ENCODE measurements around the gene KIF1B. TPM values are rescaled to one million over a fixed set of nuclear protein-coding genes. Genes with fewer than 3 reads are reported as not detected.

The KIF1B gene
- total and polyA plus RNA-seq, 10 of the 15 experiments (the other 5 are each of a cell fraction or from before 2014, with no cell fraction given): 2.1 to 16.5 (median 8.7) TPM

DNA sequence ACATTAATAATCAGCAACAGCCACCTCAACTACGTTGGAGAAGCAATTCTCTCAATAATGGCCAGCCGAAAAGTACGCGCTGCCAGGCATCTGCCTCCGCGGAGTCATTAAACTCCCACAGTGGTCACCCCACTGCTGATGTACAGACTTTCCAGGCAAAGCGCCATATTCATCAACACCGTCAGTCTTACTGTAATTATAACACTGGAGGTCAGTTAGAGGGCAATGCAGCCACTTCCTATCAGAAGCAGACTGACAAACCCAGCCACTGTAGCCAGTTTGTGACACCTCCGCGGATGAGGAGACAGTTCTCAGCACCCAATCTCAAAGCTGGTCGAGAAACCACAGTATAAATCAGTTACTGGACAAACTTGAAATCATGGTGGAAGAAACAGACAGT, 93.9 kb downstream of the KIF1B start:
- H3K27me3 ChIP-seq (replicated peaks in 1 of 2; ENCODE audit: control insufficient read depth in 2 of 2, insufficient read depth in 2 of 2, low read length in 1 of 2): no peaks in the 10 kb centered on the region
- in situ Hi-C loops (cut with MboI): no loop called here
- POLR2A ChIA-PET: interaction anchor here (1.0 kb wide), 1 partner anchor 10 kb away, joined by 4 read pairs; no protein-coding TSS in a partner anchor
- H3K9me3 ChIP-seq (replicated peaks; ENCODE audit: control insufficient read depth, insufficient read depth, low read length): no peaks in the 10 kb centered on the region
- no peak overlapping the region for H3K27ac ChIP-seq (ENCODE audit: control insufficient read depth, insufficient read depth)
- H3K4me2 ChIP-seq (ENCODE audit: control insufficient read depth, insufficient read depth): no peak overlapping the region
- no peak for ATAC-seq
- intact Hi-C loops (cut with micrococcal nuclease; ENCODE audit: unreplicated experiment): no loop called here
- no peak for DNase-seq (ENCODE audit: low read depth, low spot score)
- no TSS peak for BruUV-seq (replicated peaks)
- H3K36me3 ChIP-seq (ENCODE audit: control insufficient read depth in 2 of 2, insufficient read depth in 2 of 2, low read length in 1 of 2): peaks cover 0 to 5% of the 10 kb centered on the region in 2 experiments; a peak in 2 of 4 replicates
- no peak for FAIRE-seq
- SMC1A ChIA-PET (ENCODE audit: uncharacterized antibody, unreplicated experiment): interaction anchor here (2.4 kb wide), 1 partner anchor 20 kb away, joined by 9 read pairs; no protein-coding TSS in a partner anchor
- no peak overlapping the region for H3K9ac ChIP-seq (ENCODE audit: control insufficient read depth, insufficient read depth, low read length)
- no peaks in the 10 kb centered on the region for H3K79me2 ChIP-seq (ENCODE audit: control insufficient read depth, insufficient read depth, low read length)
- H4K20me1 ChIP-seq (ENCODE audit: control insufficient read depth, insufficient read depth): no peaks in the 10 kb centered on the region
- H2AFZ ChIP-seq (ENCODE audit: control insufficient read depth, low read depth, low read length): no peak overlapping the region
- H3K4me1 ChIP-seq (ENCODE audit: control insufficient read depth, insufficient read depth, low read length): peaks cover 6% of the 10 kb centered on the region
- whole genome bisulfite sequencing (ENCODE audit: insufficient coverage, insufficient replicate concordance, low lambda C conversion rate, missing lambda C conversion rate): 89% methylated on average over 11 of the region's 11 CpGs
- CTCF ChIA-PET: interaction anchor here (0.5 to 0.9 kb wide), 3 partner anchors 10 to 767 kb away, joined by 3 to 4 read pairs (median 4); no protein-coding TSS in a partner anchor
- H3K4me3 ChIP-seq: no peak overlapping the region
- RAD21 ChIA-PET (ENCODE audit: unreplicated experiment): interaction anchor here (1.6 kb wide), 1 partner anchor 95 kb away, joined by 5 read pairs; the partner anchor contains the start of gene KIF1B
- TF ChIP-seq, protein P1, sequence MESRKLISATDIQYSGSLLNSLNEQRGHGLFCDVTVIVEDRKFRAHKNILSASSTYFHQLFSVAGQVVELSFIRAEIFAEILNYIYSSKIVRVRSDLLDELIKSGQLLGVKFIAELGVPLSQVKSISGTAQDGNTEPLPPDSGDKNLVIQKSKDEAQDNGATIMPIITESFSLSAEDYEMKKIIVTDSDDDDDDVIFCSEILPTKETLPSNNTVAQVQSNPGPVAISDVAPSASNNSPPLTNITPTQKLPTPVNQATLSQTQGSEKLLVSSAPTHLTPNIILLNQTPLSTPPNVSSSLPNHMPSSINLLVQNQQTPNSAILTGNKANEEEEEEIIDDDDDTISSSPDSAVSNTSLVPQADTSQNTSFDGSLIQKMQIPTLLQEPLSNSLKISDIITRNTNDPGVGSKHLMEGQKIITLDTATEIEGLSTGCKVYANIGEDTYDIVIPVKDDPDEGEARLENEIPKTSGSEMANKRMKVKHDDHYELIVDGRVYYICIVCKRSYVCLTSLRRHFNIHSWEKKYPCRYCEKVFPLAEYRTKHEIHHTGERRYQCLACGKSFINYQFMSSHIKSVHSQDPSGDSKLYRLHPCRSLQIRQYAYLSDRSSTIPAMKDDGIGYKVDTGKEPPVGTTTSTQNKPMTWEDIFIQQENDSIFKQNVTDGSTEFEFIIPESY (IDR thresholded peaks at IDR 0.05): peak; percentile 82
- no peak for TF ChIP-seq CHD2 (IDR thresholded peaks at IDR 0.05; ENCODE audit: borderline replicate concordance, low read depth, low read length)
- TF ChIP-seq, protein P2, sequence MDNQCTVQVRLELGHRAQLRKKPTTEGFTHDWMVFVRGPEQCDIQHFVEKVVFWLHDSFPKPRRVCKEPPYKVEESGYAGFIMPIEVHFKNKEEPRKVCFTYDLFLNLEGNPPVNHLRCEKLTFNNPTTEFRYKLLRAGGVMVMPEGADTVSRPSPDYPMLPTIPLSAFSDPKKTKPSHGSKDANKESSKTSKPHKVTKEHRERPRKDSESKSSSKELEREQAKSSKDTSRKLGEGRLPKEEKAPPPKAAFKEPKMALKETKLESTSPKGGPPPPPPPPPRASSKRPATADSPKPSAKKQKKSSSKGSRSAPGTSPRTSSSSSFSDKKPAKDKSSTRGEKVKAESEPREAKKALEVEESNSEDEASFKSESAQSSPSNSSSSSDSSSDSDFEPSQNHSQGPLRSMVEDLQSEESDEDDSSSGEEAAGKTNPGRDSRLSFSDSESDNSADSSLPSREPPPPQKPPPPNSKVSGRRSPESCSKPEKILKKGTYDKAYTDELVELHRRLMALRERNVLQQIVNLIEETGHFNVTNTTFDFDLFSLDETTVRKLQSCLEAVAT (IDR thresholded peaks at IDR 0.05): 0 out of 2 replicates have a peak, but pooled peaks have one; percentile 26
- TF ChIP-seq, protein P3, sequence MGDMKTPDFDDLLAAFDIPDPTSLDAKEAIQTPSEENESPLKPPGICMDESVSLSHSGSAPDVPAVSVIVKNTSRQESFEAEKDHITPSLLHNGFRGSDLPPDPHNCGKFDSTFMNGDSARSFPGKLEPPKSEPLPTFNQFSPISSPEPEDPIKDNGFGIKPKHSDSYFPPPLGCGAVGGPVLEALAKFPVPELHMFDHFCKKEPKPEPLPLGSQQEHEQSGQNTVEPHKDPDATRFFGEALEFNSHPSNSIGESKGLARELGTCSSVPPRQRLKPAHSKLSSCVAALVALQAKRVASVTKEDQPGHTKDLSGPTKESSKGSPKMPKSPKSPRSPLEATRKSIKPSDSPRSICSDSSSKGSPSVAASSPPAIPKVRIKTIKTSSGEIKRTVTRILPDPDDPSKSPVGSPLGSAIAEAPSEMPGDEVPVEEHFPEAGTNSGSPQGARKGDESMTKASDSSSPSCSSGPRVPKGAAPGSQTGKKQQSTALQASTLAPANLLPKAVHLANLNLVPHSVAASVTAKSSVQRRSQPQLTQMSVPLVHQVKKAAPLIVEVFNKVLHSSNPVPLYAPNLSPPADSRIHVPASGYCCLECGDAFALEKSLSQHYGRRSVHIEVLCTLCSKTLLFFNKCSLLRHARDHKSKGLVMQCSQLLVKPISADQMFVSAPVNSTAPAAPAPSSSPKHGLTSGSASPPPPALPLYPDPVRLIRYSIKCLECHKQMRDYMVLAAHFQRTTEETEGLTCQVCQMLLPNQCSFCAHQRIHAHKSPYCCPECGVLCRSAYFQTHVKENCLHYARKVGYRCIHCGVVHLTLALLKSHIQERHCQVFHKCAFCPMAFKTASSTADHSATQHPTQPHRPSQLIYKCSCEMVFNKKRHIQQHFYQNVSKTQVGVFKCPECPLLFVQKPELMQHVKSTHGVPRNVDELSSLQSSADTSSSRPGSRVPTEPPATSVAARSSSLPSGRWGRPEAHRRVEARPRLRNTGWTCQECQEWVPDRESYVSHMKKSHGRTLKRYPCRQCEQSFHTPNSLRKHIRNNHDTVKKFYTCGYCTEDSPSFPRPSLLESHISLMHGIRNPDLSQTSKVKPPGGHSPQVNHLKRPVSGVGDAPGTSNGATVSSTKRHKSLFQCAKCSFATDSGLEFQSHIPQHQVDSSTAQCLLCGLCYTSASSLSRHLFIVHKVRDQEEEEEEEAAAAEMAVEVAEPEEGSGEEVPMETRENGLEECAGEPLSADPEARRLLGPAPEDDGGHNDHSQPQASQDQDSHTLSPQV (IDR thresholded peaks at IDR 0.05): no peak
